SJCRH30 (cell line): Measurements from ENCODE around the gene CPT1A. TPM values are rescaled to one million over a fixed set of nuclear protein-coding genes. Genes with fewer than 3 reads are reported as not detected.
"Not testable (repeated sequence)": the region's sequence is repeated elsewhere in the genome, so short reads cannot be mapped to it uniquely, and the experiment has no call there.

ENCODE experiments used
- DNase-seq, 2 experiments: peaks; one replicate each; pipeline ENCODE4 v3.0.0-alpha.2; 2015 to 2020
- H3K27ac ChIP-seq: fragments of 250-450 bp; sonication (Bioruptor Pico); 2 replicates; pipeline ENCODE4 v1.5.1; 2020; ENCODE audit warnings: mild to moderate bottlenecking, moderate library complexity
- H3K27me3 ChIP-seq: fragments of 250-450 bp; sonication (Bioruptor Pico); 2 replicates; pipeline ENCODE4 v1.5.1; 2020; ENCODE audit warnings: mild to moderate bottlenecking, moderate library complexity
- H3K36me3 ChIP-seq: fragments of 250-450 bp; sonication (Bioruptor Pico); 2 replicates; pipeline ENCODE4 v1.5.1; 2020; ENCODE audit warnings: mild to moderate bottlenecking, moderate library complexity
- H3K4me1 ChIP-seq: fragments of 250-450 bp; sonication (Bioruptor Pico); 2 replicates; pipeline ENCODE4 v1.5.1; 2020; ENCODE audit warnings: mild to moderate bottlenecking, moderate library complexity
- H3K4me3 ChIP-seq: fragments of 250-450 bp; sonication (Bioruptor Pico); 2 replicates; pipeline ENCODE4 v1.5.1; 2020; ENCODE audit warnings: mild to moderate bottlenecking, moderate library complexity
- H3K9me3 ChIP-seq: fragments of 250-450 bp; sonication (Bioruptor Pico); replicated peaks from 2 replicates; pipeline ENCODE4 v1.5.1; 2020; ENCODE audit warnings: mild to moderate bottlenecking, moderate library complexity
- total RNA-seq: library from RNA; depleted of rRNA; stranded (reverse); fragments of >200 nt; shearing (Covaris generic); gene quantifications from 2 replicates; pipeline ENCODE4 v1.2.3, GENCODE V29; 2014; rRNA removed

The CPT1A gene
- total RNA-seq = 0.02 and 0.51 TPM in 2 replicates

- H3K4me1 ChIP-seq = no peaks in the 10 kb centered on the region
- no peaks in the 10 kb centered on the region for H3K9me3 ChIP-seq
- no peak for DNase-seq
- no peaks in the 10 kb centered on the region for H3K27me3 ChIP-seq
- H3K27ac ChIP-seq = no peak within 1 kb of the TSS
- no peak within 1 kb of the TSS for H3K4me3 ChIP-seq
- no peaks in the 10 kb centered on the region for H3K36me3 ChIP-seq
Observed at GRCh38 chr11:68841718-68842426, at the start of gene CPT1A. CPT1A (minus strand) TSS chr11:68841916; CDS start chr11:68815474, 26,442 bp downstream.

- H3K9me3 ChIP-seq = no peaks in the 10 kb centered on the region
- peak; percentile 90 for DNase-seq
- H3K4me1 ChIP-seq = peaks cover 14% of the 10 kb centered on the region
- no peaks in the 10 kb centered on the region for H3K27me3 ChIP-seq
- H3K36me3 ChIP-seq = peaks cover 8% of the 10 kb centered on the region; the same call in 1 of the 2 replicates
- peak overlapping the region; percentile 39 for H3K27ac ChIP-seq
- no peak overlapping the region for H3K4me3 ChIP-seq
Observed at GRCh38 chr11:68890490-68891231, 48.9 kb upstream of the CPT1A start.

GRCh38 chr11:68889948-68890446, 48.3 kb upstream of the CPT1A start:
- Histone ChIP-seq H3K4me3 (no peak overlapping the region), H3K4me1 (peaks cover 14% of the 10 kb centered on the region), H3K27me3 (no peaks in the 10 kb centered on the region), H3K9me3 (no peaks in the 10 kb centered on the region), H3K36me3 (peaks cover 8% of the 10 kb centered on the region; the same call in 1 of the 2 replicates), H3K27ac (peak overlapping the region; percentile 39; the same call in 1 of the 2 replicates)
- peak; percentile 11 to 12 for DNase-seq

- H3K9me3 ChIP-seq, H3K36me3 ChIP-seq, H3K27ac ChIP-seq, DNase-seq, H3K27me3 ChIP-seq, H3K4me3 ChIP-seq, H3K4me1 ChIP-seq: not testable (repeated sequence)
Observed at GRCh38 chr11:68884827-68885226, 43.1 kb upstream of the CPT1A start.

GRCh38 chr11:68882391-68882790, 40.7 kb upstream of the CPT1A start:
- no peak for DNase-seq
- Histone ChIP-seq H3K27ac (no peak overlapping the region), H3K9me3 (no peaks in the 10 kb centered on the region), H3K4me1 (no peaks in the 10 kb centered on the region), H3K36me3 (no peaks in the 10 kb centered on the region), H3K27me3 (no peaks in the 10 kb centered on the region), H3K4me3 (no peak overlapping the region)

- no peaks in the 10 kb centered on the region for H3K9me3 ChIP-seq
- no peaks in the 10 kb centered on the region for H3K4me1 ChIP-seq
- no peak overlapping the region for H3K27ac ChIP-seq
- H3K4me3 ChIP-seq = no peak overlapping the region
- H3K36me3 ChIP-seq = no peaks in the 10 kb centered on the region
- no peaks in the 10 kb centered on the region for H3K27me3 ChIP-seq
- DNase-seq = no peak
Observed at GRCh38 chr11:68881320-68881719, 39.6 kb upstream of the CPT1A start.

- Histone ChIP-seq H3K27me3 (no peaks in the 10 kb centered on the region), H3K36me3 (no peaks in the 10 kb centered on the region), H3K9me3 (no peaks in the 10 kb centered on the region), H3K27ac (no peak overlapping the region), H3K4me3 (no peak overlapping the region), H3K4me1 (no peaks in the 10 kb centered on the region)
- DNase-seq = no peak
Observed at GRCh38 chr11:68880851-68881250, 39.1 kb upstream of the CPT1A start.

- H3K4me3 ChIP-seq = no peak overlapping the region
- no peak for DNase-seq
- no peak overlapping the region for H3K27ac ChIP-seq
- H3K27me3 ChIP-seq = no peaks in the 10 kb centered on the region
- H3K4me1 ChIP-seq = no peaks in the 10 kb centered on the region
- no peaks in the 10 kb centered on the region for H3K9me3 ChIP-seq
- H3K36me3 ChIP-seq = no peaks in the 10 kb centered on the region
Observed at GRCh38 chr11:68878022-68878421, 36.3 kb upstream of the CPT1A start.

- Histone ChIP-seq H3K4me3 (no peak overlapping the region), H3K27me3 (no peaks in the 10 kb centered on the region), H3K36me3 (no peaks in the 10 kb centered on the region), H3K4me1 (no peaks in the 10 kb centered on the region), H3K9me3 (no peaks in the 10 kb centered on the region), H3K27ac (no peak overlapping the region)
- DNase-seq = no peak
Observed at GRCh38 chr11:68872216-68873003, 30.7 kb upstream of the CPT1A start.

GRCh38 chr11:68870470-68870869, 28.8 kb upstream of the CPT1A start:
- no peaks in the 10 kb centered on the region for H3K36me3 ChIP-seq
- H3K27ac ChIP-seq = no peak overlapping the region
- DNase-seq = no peak
- no peaks in the 10 kb centered on the region for H3K27me3 ChIP-seq
- no peak overlapping the region for H3K4me3 ChIP-seq
- no peaks in the 10 kb centered on the region for H3K9me3 ChIP-seq
- no peaks in the 10 kb centered on the region for H3K4me1 ChIP-seq

- Histone ChIP-seq H3K27ac (no peak overlapping the region), H3K4me3 (no peak overlapping the region), H3K36me3 (no peaks in the 10 kb centered on the region), H3K4me1 (no peaks in the 10 kb centered on the region), H3K27me3 (no peaks in the 10 kb centered on the region), H3K9me3 (0 out of 2 replicates have a peak, but pooled peaks cover 4% of the 10 kb centered on the region)
- DNase-seq = no peak
Observed at GRCh38 chr11:68868221-68868835, 26.6 kb upstream of the CPT1A start.

GRCh38 chr11:68867066-68867465, 25.4 kb upstream of the CPT1A start:
- no peaks in the 10 kb centered on the region for H3K27me3 ChIP-seq
- no peak overlapping the region for H3K4me3 ChIP-seq
- H3K9me3 ChIP-seq = 0 out of 2 replicates have a peak, but pooled peaks cover 4% of the 10 kb centered on the region
- no peaks in the 10 kb centered on the region for H3K36me3 ChIP-seq
- no peak overlapping the region for H3K27ac ChIP-seq
- DNase-seq = no peak
- H3K4me1 ChIP-seq = no peaks in the 10 kb centered on the region

- no peak for DNase-seq
- no peaks in the 10 kb centered on the region for H3K36me3 ChIP-seq
- H3K4me3 ChIP-seq = no peak overlapping the region
- H3K27me3 ChIP-seq = no peaks in the 10 kb centered on the region
- no peaks in the 10 kb centered on the region for H3K4me1 ChIP-seq
- 0 out of 2 replicates have a peak, but pooled peaks cover 4% of the 10 kb centered on the region for H3K9me3 ChIP-seq
- no peak overlapping the region for H3K27ac ChIP-seq
Observed at GRCh38 chr11:68865241-68865640, 23.5 kb upstream of the CPT1A start.

- no peaks in the 10 kb centered on the region for H3K4me1 ChIP-seq
- H3K9me3 ChIP-seq = 0 out of 2 replicates have a peak, but pooled peaks cover 4% of the 10 kb centered on the region
- H3K27ac ChIP-seq = no peak overlapping the region
- H3K36me3 ChIP-seq = no peaks in the 10 kb centered on the region
- H3K4me3 ChIP-seq = no peak overlapping the region
- DNase-seq = no peak
- no peaks in the 10 kb centered on the region for H3K27me3 ChIP-seq
Observed at GRCh38 chr11:68863553-68864265, 22.0 kb upstream of the CPT1A start.
